KMS-11 (cell line): ENCODE data around the gene TPPP.

Experiments
- H2AFZ ChIP-seq: fragments of 200-600 bp; sonication (generic); 2 replicates; pipeline ENCODE4 v1.6.1; 2016; ENCODE audit warnings: antibody characterized with exemption, mixed run types, low read depth
- H3K27ac ChIP-seq: fragments of 200-600 bp; sonication (generic); 2 replicates; pipeline ENCODE4 v1.6.1; 2016; ENCODE audit warnings: mild to moderate bottlenecking, mixed run types
- H3K27me3 ChIP-seq: fragments of 200-600 bp; sonication (generic); 2 replicates; pipeline ENCODE4 v1.6.1; 2017; ENCODE audit warnings: mild to moderate bottlenecking, low read depth, mixed run types, moderate library complexity; ENCODE audit not compliant: insufficient read depth
- H3K36me3 ChIP-seq: fragments of 200-600 bp; sonication (generic); 2 replicates; pipeline ENCODE4 v1.6.1; 2017; ENCODE audit warnings: mild to moderate bottlenecking, mixed run types; ENCODE audit not compliant: insufficient read depth
- H3K4me1 ChIP-seq: fragments of 200-600 bp; sonication (generic); 2 replicates; pipeline ENCODE4 v1.6.1; 2016; ENCODE audit warnings: mild to moderate bottlenecking, low read depth, mixed run types; ENCODE audit not compliant: poor library complexity, severe bottlenecking
- H3K4me2 ChIP-seq: fragments of 200-600 bp; sonication (generic); 2 replicates; pipeline ENCODE4 v1.7.0; 2016; ENCODE audit warnings: mild to moderate bottlenecking, mixed run types
- H3K4me3 ChIP-seq: fragments of 200-600 bp; sonication (generic); IDR thresholded peaks from 2 replicates; pipeline ENCODE4 v1.6.1; 2017; ENCODE audit warnings: low read depth, low read length, mixed read lengths; ENCODE audit not compliant: insufficient read depth
- H3K79me2 ChIP-seq: fragments of 200-600 bp; sonication (generic); 2 replicates; pipeline ENCODE4 v1.6.1; 2016; ENCODE audit warnings: low read depth, mixed run types; ENCODE audit not compliant: insufficient read depth
- H3K9ac ChIP-seq: fragments of 200-600 bp; sonication (generic); 2 replicates; pipeline ENCODE4 v1.6.1; 2016; ENCODE audit warnings: mild to moderate bottlenecking, mixed run types
- H4K20me1 ChIP-seq: fragments of 200-600 bp; sonication (generic); 2 replicates; pipeline ENCODE4 v1.6.1; 2016; ENCODE audit warnings: mild to moderate bottlenecking, mixed run types; ENCODE audit not compliant: insufficient read depth
- TF ChIP-seq, protein P1 (sequence below): fragments of 200-600 bp; sonication (generic); conservative IDR thresholded peaks from 2 replicates; pipeline ENCODE4 v1.6.1; 2017; ENCODE audit warnings: low read depth, mild to moderate bottlenecking, antibody characterized with exemption, low read length, moderate library complexity, mixed read lengths

Gene TPPP

DNA sequence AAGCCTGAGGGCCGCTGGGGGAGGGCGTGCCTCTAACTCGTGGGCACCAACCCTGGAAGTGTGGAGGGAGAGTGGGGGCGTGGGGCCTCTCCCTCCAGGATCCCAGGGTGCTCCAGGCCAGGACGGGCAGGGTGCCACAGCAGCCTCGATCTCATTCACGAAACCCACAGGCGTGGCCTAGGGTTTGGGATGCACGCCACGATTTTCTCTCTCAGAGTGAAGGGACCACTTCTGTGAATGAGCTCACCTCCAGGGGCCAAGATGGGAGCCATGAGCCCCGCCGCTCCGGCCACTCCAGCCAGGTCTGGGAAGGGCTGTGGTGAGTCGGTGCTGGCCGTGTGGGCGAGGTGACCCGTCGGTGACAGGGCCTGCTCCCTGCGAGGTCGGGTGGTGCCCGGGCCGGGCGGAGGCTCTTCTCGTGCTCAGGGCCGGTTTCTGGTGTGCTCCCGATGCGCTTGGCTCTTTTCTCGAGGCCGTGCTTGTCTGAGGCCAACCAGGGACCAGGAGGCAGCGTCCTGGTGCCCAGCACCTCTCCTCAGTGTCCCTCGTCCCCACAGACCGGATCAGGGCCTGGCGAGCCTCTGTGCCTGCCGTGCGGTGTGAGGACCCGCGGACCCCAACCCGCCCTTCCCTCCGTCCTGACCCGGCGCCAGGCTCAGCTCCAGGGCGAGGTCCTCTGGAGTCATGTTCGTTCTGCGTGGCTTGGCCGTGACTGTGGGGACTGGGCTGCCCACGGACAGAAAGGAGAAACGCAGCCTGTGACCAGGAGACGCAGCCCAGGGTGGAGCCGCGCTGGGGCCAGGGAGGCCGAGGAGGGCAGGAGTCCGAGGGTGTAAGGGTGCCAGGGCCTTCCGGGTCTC, 31.0 kb downstream of the TPPP start:
- TF ChIP-seq, protein P1, sequence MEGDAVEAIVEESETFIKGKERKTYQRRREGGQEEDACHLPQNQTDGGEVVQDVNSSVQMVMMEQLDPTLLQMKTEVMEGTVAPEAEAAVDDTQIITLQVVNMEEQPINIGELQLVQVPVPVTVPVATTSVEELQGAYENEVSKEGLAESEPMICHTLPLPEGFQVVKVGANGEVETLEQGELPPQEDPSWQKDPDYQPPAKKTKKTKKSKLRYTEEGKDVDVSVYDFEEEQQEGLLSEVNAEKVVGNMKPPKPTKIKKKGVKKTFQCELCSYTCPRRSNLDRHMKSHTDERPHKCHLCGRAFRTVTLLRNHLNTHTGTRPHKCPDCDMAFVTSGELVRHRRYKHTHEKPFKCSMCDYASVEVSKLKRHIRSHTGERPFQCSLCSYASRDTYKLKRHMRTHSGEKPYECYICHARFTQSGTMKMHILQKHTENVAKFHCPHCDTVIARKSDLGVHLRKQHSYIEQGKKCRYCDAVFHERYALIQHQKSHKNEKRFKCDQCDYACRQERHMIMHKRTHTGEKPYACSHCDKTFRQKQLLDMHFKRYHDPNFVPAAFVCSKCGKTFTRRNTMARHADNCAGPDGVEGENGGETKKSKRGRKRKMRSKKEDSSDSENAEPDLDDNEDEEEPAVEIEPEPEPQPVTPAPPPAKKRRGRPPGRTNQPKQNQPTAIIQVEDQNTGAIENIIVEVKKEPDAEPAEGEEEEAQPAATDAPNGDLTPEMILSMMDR: no peak
- Histone ChIP-seq H3K36me3 (no peaks in the 10 kb centered on the region; the same call in 1 of the 2 replicates), H3K4me3 (no peak overlapping the region), H3K9ac (no peak overlapping the region), H3K27ac (no peak overlapping the region), H3K79me2 (no peaks in the 10 kb centered on the region), H3K4me1 (no peaks in the 10 kb centered on the region), H3K4me2 (no peak overlapping the region), H2AFZ (no peak overlapping the region), H3K27me3 (no peaks in the 10 kb centered on the region), H4K20me1 (no peaks in the 10 kb centered on the region)

DNA sequence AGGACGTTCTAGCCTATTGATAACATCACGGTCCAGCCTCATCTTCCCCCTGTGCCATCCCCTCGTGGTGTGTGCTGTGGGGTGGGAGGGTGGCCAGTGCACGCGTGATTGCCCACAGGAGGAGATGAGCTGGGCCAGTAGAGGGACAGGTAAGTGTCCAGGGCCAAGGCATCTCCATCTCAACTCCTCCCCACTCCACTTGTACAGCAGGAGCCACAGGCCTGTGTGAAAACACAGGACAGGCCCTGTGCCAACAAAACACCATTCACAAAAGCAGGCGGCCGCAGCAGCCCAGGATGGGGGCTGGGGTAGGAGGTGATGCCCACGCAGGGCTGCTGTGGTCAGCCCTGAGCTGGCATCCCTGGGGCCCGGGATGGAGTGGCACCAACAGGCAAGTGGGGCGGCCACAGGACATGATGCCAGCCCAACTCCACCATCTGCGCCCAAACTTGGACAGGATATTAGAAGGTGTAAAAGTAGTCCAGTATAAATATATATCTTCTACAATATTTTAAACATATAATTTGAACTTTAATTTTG, 32.6 kb downstream of the TPPP start:
- Histone ChIP-seq H3K27ac (no peak overlapping the region), H4K20me1 (no peaks in the 10 kb centered on the region), H3K36me3 (no peaks in the 10 kb centered on the region; the same call in 1 of the 2 replicates), H3K79me2 (no peaks in the 10 kb centered on the region), H2AFZ (no peak overlapping the region), H3K27me3 (no peaks in the 10 kb centered on the region), H3K4me3 (no peak overlapping the region), H3K4me2 (no peak overlapping the region), H3K9ac (no peak overlapping the region), H3K4me1 (no peaks in the 10 kb centered on the region)
- TF ChIP-seq, protein P1: no peak

DNA sequence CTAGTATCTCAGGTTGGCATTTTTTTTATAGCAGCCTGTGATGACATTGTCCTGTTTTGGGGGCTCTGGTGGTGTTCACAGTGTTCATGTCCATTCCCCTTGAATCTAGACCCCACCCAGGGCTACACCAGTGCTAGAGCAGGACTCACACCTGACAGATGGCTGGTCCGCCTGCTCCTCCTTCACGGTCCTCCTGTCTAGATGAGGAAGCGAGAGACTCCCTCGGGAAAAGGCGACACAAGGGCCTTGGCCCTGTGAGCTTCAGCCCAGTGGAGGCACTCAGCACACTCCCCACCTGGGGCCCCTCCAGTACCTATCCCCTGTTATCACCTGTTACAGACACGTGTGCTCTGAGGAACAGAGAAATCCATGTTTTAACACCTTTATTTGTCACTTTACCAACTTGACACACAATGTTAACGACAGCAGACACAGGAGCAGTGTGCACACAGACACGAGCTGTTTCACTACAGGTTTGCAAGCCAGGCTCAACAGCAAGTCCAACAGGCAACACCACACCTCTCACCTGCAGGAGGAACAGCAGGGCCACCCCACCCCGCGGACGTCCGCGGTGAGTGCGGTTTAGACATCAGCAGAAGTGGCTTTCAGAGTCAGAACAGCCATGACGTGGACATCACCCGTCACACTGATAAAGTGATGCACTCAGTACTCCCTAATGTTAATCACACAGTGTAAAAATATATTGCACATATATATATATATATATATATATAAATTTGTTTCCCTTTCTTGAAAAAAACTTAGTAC, 33.5 kb downstream of the TPPP start:
- Histone ChIP-seq H3K36me3 (no peaks in the 10 kb centered on the region; the same call in 1 of the 2 replicates), H3K27ac (no peak overlapping the region), H3K9ac (no peak overlapping the region), H2AFZ (no peak overlapping the region), H3K79me2 (no peaks in the 10 kb centered on the region), H3K4me1 (no peaks in the 10 kb centered on the region), H3K4me2 (no peak overlapping the region), H3K4me3 (no peak overlapping the region), H4K20me1 (no peaks in the 10 kb centered on the region), H3K27me3 (no peaks in the 10 kb centered on the region)
- TF ChIP-seq, protein P1: no peak

DNA sequence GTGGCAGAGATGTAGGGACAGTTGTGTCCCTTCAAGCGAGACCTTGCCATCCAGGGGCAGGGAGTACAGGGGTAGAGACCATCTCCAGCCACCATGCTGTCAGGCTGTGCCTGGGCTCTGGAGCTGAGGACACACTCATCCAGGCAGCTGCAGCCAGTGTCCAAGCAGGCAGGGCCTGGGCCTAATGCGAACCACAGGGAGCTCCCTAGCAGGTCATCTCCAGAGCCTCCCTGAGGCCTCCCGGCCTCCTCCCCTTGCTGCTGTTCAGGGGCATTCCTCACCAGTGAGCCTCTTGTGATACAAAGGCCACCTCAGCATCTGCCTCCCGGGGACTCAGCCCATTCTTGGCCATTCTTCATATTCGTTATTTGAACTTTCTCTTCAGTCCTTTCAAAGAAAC, 35.0 kb downstream of the TPPP start:
- Histone ChIP-seq H3K4me2 (no peak overlapping the region), H4K20me1 (no peaks in the 10 kb centered on the region), H3K9ac (no peak overlapping the region), H3K27me3 (no peaks in the 10 kb centered on the region), H3K79me2 (no peaks in the 10 kb centered on the region), H2AFZ (no peak overlapping the region), H3K4me3 (no peak overlapping the region), H3K36me3 (no peaks in the 10 kb centered on the region; the same call in 1 of the 2 replicates), H3K4me1 (no peaks in the 10 kb centered on the region), H3K27ac (no peak overlapping the region)
- TF ChIP-seq, protein P1: no peak
